Measurements from ENCODE around the gene MTCL3.
A peak's percentile ranks its signal among the peaks of the same experiment; 100 is the strongest.

Gene MTCL3

DNA sequence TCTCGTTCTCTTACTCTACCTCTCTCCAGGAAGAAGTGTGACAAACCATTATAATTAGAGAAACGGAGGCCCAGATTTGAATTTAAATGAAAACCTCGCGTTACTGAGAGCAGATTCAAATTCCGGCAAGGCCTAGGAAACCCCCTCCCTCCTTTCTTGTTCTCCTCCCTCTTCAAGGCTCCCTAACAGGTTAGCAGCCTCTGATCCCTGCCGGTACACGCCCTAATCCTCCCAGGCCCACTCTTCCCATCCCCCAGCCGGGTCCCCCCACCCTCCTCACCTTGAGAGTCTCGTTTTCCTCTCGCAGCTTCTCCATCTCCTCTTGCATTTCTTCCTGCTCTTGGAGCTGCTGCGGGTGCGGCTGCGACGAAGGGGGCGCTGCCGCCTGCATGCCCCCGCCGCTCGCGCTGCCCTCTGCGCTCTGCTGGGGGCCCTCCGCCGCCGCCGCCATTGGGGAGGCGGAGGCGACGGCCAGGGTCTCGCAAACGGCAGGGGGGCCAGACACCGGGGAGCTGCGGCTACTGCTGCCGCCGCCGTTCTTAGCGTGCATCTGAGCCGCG lies 3.8 kb downstream of the MTCL3 start:
- DNase-seq (ENCODE audit: low spot score) = no peak

GRCh38 chr6:127514773-127515227 lies 4.3 kb downstream of the MTCL3 start:
- no peak for DNase-seq (ENCODE audit: low spot score)

GRCh38 chr6:127514179-127514772 lies 4.9 kb downstream of the MTCL3 start:
- no peak for DNase-seq (ENCODE audit: low spot score)

DNA sequence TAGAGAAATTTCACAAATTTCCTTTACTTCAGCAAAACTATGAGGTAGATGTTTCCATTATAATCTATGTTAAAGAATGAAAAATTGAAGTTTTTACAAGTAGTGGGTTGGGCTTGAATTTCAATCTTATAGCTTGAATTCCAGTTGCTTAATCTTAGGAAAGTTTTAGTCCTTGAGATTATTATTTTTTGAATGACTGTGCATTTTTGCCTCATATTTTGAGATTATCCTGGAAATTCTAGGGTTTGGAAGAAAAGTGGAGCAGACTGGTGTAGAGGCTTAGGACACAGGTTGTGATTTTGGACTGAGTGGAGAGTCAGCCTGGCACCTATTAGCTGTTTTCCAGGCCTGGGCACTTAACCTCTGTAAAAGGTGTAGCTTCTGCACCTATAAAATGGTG lies 5.7 kb downstream of the MTCL3 start:
- no peak for DNase-seq (ENCODE audit: low spot score)

DNA sequence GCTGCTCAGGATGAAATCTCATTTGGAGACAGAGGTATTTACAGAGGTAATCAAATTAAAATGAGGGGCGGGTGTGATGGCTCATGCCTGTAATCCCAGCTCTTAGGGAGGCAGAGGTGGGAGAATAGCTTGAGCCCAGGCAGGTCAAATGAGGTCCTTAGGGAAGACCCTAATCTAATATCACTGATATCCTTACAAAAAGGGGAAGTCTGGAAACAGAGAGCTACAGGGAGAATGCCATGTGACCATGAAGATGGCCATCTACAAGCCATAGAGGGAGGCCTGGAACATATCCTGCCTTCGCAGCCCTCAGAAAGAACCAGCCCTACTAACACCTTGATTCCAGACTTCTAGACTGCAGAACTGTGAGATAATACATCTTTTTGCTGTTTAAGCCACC lies 8.3 kb downstream of the MTCL3 start:
- no peak for DNase-seq (ENCODE audit: low spot score)

DNA sequence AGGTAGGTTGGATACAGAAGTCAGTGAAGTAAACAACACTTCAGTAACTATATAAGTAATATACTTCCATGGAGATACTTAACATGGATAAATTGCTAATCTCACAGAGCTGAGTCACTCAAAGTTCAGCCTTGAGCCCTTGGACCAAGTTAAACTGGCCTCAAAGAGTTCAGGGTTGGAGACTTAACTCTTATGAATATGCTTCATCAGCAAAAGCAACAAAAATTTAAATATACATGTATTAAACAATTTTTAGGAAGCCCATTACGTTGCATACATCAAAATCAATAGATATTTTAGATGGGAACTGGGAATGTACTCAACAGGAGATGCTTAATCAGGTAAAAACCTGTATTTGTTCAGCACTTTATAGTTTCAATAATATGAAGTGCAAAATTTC lies 12.2 kb downstream of the MTCL3 start:
- no peak for DNase-seq (ENCODE audit: low spot score)

DNA sequence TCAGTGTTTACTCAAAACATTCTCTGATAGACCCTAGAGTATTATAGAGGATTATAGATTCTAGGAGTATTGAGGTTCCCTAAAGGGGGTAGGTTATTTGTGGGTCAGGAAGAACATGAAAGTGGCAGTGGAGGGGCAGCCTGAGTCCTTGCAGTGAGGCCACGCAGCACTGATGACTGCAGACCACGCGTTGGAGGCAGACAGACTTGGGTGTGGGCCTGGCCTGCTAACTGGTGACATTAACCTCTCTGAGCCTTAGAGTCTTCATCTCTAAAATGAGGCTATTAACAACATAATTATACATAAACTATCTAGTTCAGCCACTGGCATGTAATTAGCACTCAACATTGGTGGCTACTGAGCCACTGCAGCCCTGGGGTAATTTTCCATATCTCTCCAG lies 16.1 kb downstream of the MTCL3 start:
- DNase-seq (ENCODE audit: low spot score) = no peak

GRCh38 chr6:127497410-127497809 lies 21.7 kb downstream of the MTCL3 start:
- no peak for DNase-seq (ENCODE audit: low spot score)

DNA sequence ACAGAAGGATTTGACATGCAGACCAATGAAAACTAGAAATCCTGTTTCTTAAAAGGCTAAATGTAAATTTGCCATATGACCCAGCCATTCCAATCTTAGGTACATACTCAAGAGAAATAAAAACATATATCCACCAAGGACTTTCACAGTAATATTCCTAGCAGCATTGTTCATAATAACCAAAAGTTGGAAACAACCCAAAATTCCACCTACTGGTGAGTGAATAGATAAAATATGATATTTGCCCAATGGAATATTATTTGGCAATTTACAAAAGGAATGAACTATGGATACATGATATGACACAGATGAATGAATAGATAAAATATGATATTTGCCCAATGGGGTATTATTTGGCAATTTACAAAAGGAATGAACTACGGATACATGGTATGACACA lies 22.7 kb downstream of the MTCL3 start:
- DNase-seq (ENCODE audit: low spot score) = no peak

DNA sequence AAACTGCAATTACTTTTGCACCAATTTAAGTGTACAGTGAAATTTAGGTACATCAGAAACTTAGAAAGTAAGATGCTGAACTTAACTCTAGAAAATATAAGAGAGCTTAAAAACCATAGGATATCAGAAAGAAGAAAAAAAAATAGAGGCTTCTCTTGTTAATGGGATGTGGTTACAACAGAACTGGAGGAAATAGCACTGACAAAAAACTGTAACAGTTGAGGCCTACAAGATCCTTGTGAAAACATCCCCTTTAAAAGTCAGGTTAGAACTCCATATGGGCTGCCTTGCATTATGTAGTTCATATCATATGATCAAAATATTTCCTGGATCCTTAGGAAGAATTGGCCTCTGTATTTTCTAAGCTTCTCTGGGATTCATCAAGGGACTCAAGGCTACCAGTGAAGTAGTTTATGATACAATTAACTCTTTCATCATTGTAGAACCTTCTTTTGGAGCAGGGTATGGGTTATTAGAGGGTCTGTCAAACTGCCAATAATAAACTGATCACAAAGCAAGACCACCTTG lies 24.8 kb downstream of the MTCL3 start:
- no peak for DNase-seq (ENCODE audit: low spot score)

GRCh38 chr6:127489248-127489647 lies 29.9 kb downstream of the MTCL3 start:
- no peak for DNase-seq (ENCODE audit: low spot score)

- no peak for DNase-seq (ENCODE audit: low spot score)
Observed at GRCh38 chr6:127486934-127487333, 32.2 kb downstream of the MTCL3 start.

GRCh38 chr6:127484212-127484863 lies 34.8 kb downstream of the MTCL3 start:
- peak; percentile 10 for DNase-seq (ENCODE audit: low spot score)

DNA sequence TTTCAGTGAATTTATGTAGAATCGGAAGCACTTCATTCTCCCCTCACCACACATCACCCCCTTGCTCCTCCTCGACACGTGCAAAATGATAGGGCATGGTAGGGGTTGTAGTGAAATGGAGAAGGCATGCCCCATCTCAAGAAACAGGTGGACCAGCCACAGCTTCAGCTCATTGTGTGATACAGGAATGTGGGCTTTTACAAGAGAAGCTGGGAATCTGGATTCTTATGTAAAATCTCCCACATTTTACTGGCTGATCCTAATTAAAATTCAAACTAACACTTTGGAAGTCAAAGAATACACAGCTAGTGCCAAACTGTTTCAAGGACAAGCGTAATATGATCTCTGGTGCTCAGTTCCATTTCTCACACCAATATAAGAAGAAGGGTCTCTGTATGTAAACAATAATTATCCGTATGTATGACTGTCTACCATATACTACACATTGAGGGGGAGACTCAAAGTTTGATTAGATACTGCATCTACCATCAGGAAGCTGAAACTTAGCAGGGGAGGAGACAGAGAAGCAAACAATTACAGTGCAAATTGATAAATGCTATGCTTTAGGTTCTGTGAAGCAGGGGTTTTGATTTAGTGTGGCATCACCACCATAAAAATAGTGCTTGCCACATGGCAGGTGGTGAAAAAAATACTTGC lies 35.6 kb downstream of the MTCL3 start:
- DNase-seq (ENCODE audit: low spot score) = no peak

DNA sequence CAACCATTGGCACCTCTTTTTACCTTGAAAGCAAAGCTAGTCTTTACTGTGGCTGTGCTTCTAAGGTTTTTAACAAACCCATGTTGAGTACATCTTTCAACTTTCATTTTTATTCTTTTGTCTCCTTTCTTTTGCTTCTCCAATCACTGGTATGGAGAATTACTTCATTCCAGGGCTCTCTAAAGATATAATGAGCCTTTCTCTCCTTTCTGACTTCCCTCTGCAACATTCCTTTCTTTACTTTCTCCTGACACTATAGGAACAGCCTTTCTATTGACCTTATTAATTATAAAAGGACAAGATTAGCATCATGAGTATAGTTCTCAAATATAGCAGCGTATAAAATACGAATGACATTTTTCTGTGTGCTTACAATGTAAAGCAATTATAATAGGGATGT lies 36.8 kb downstream of the MTCL3 start:
- DNase-seq (ENCODE audit: low spot score) = no peak

GRCh38 chr6:127481628-127482027 lies 37.5 kb downstream of the MTCL3 start:
- no peak for DNase-seq (ENCODE audit: low spot score)

GRCh38 chr6:127481111-127481510 lies 38.0 kb downstream of the MTCL3 start:
- no peak for DNase-seq (ENCODE audit: low spot score)

DNA sequence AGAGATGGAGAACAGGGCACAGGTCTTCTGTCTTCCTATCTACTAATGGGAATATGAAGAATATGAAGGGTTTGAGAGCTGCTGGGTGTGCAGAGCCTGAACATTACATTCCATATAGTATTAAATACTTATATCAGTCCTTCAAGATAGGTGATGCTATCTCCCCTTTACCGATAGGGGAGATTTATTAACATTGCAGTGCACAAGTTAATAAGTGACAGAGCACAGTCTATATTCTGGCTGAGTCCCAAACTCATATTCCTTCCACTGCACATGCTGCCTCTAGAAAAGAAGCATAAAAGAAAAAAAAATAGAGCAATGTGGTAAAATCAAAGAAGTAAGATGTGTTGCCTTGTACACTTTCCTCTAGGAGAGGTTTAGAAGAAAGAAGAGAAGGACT lies 41.5 kb downstream of the MTCL3 start:
- no peak for DNase-seq (ENCODE audit: low spot score)

DNA sequence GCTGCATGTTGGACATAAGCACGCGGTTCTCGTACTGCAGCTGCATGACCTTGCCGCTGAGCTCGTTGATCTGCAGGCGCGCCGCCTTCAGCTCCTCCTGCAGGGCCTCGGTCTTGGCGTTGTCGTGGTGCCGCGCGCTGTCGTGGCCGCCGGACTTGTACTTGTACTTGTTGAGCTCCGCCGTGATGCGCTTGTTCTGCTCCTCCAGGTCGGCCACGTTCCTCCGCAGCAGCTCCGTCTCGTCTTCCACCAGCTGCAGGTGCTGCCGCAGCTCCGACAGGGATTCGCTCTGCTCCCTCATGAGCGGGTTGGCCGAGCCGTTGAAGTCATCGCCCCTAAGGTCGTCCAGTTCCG lies 43.3 kb downstream of the MTCL3 start:
- DNase-seq (ENCODE audit: low spot score) = no peak

- no peak for DNase-seq (ENCODE audit: low spot score)
Observed at GRCh38 chr6:127475135-127475822, 43.9 kb downstream of the MTCL3 start.

GRCh38 chr6:127471379-127472255 lies 47.5 kb downstream of the MTCL3 start:
- no peak for DNase-seq (ENCODE audit: low spot score)

- DNase-seq (ENCODE audit: low spot score) = no peak
Observed at GRCh38 chr6:127468936-127469335, 50.2 kb downstream of the MTCL3 start.

Measured in SW480 (cell line).